Psoas muscle (tissue), 8 donors: ENCODE data around the gene TEX51. TPM values are rescaled to one million over a fixed set of nuclear protein-coding genes. Genes with fewer than 3 reads are reported as not detected.

Experiments used
- ATAC-seq, 4 donors: fragments of 200-7000 bp; cut with Tn5 transposase; one replicate each; pipeline ENCODE4 v1.9.1; 2020; ENCODE audit warnings: moderate library complexity in 3 of 4, mild to moderate bottlenecking in 2 of 4
- DNase-seq, 2 donors: peaks; one replicate each; pipeline ENCODE4 v3.0.0-alpha.2; 2020
- H3K27ac ChIP-seq: fragments of 200-600 bp; one replicate; pipeline ENCODE4 v1.8.0; 2022
- H3K27me3 ChIP-seq, 3 donors: fragments of 200-600 bp in 1 of 3; one replicate each; pipeline versions ENCODE4 v1.6.1 to v1.8.0; 2013 to 2022; ENCODE audit warnings: low read length in 2 of 3, mild to moderate bottlenecking in 2 of 3, moderate library complexity in 1 of 3; ENCODE audit not compliant: insufficient read depth in 3 of 3
- H3K36me3 ChIP-seq, 2 donors: fragments of 200-600 bp in 1 of 2; one replicate each; pipeline versions ENCODE4 v1.6.1 to v1.8.0; 2013 to 2022; ENCODE audit warnings: low read depth in 1 of 2, mild to moderate bottlenecking in 1 of 2, moderate library complexity in 1 of 2; ENCODE audit not compliant: insufficient read depth in 1 of 2
- H3K4me1 ChIP-seq: fragments of 200-600 bp; one replicate; pipeline ENCODE4 v1.8.0; 2022
- H3K4me3 ChIP-seq: fragments of 200-600 bp; one replicate; pipeline ENCODE4 v1.8.0; 2022; ENCODE audit warnings: mild to moderate bottlenecking
- H3K9me3 ChIP-seq: fragments of 200-600 bp; one replicate; pipeline ENCODE4 v1.8.0; 2022
- WGBS, 3 donors: extraction: QIAGEN DNeasy Blood & Tissue Kit; methylation state at CpG; one replicate each; pipeline versions ENCODE4 v1.1.6 to v1.1.7; 2013; 5-methylcytosine and 5-hydroxymethylcytosine counted together
- intact Hi-C, 2 donors: fragments of 100-400 bp; cut with DNase I; formaldehyde crosslinking; loops; one replicate each; pipeline versions ENCODE4 v1.11.0 to v1.14.2; 2022
- polyA plus RNA-seq, 3 donors: library from polyadenylated mRNA; stranded (reverse); fragments of 200-250 nt; gene quantifications; one replicate each; pipeline ENCODE4 v1.2.3, GENCODE V29; 2013
- total RNA-seq, 4 donors: library from RNA; stranded (reverse); fragmentation: NEBNext Ultra II Directional in 2 of 4; extraction: Animal tissue kit (Norgen Biotek cat#: 25700) in 2 of 4; gene quantifications; one replicate each; pipeline versions ENCODE4 v1.2.1 to v1.2.4, GENCODE V29; 2021 to 2023
- TF ChIP-seq, protein P1 (sequence below): fragments of 200-600 bp; IDR thresholded peaks from one replicate; pipeline ENCODE4 v1.8.0; 2022; ENCODE audit warnings: antibody characterized with exemption
- donor health status: healthy with polysubstance abuse.
- donor health status: DM: no; HTN: no; CAD: no; lungs with moderate emphysema.
- donor health status: Bipolar disorder and iron deficiency.
- donor health status: healthy.
- donor health status: DM: yes; HTN: yes; CAD: no.
- donor health status: DM: no; HTN: no; CAD: no.
- donor health status: DM: no; HTN: no; CAD: no.
- donor health status: DM: yes; HTN: yes; CAD: no.

Gene TEX51
- total and polyA plus RNA-seq, 7 donors, result not detected

DNA sequence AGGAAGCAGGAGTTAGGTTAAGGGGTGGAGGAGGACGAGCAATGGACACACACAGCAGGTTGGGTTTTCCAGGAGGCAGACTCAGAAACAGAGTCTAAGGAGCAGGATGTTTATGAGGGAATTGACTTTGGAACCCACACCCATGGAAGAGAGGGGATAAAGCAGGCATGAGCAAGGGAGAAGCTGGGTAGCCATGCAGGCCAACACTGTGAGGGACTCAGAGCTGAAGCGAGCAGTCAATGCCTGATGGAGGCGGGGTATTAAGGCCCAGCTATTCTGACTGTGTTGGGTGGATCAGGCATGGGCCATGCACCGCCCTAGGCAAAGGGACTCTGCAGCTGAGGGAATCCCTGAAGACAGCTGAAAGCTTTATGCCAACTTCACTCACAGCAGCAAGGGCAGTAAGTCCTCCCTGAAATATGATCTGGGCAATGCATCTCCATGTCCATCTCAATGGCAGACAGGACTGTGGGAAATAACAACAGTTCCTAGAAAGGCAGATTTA is 37.6 kb downstream of the TEX51 start:
- TF ChIP-seq, protein P1, sequence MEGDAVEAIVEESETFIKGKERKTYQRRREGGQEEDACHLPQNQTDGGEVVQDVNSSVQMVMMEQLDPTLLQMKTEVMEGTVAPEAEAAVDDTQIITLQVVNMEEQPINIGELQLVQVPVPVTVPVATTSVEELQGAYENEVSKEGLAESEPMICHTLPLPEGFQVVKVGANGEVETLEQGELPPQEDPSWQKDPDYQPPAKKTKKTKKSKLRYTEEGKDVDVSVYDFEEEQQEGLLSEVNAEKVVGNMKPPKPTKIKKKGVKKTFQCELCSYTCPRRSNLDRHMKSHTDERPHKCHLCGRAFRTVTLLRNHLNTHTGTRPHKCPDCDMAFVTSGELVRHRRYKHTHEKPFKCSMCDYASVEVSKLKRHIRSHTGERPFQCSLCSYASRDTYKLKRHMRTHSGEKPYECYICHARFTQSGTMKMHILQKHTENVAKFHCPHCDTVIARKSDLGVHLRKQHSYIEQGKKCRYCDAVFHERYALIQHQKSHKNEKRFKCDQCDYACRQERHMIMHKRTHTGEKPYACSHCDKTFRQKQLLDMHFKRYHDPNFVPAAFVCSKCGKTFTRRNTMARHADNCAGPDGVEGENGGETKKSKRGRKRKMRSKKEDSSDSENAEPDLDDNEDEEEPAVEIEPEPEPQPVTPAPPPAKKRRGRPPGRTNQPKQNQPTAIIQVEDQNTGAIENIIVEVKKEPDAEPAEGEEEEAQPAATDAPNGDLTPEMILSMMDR, result no peak

DNA sequence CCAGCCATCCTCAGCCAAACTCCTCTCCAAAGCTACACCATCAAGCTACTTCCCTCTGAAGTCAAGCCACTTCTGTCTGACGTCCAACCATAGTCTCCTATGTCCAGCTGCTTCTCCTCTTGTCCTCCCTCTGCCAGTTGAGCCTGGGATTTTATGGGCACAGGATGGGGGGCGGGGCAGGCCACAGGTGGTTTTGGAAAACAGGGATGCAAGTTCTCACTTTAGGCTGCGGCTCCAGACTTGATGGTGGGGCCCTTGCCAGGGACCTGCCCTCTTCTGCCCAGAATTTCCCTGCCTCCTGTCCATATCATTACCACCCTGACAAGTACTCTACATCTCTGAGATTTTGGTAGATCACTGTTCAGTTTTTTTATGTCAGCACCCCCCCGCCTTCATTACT is 41.6 kb downstream of the TEX51 start:
- H3K4me3 ChIP-seq, result no peak overlapping the region
- DNase-seq, result no peak
- 77 to 84% (median 78%) methylated on average over 4 of the region's 4 CpGs for WGBS, 3 donors
- TF ChIP-seq, protein P1, result no peak
- peaks cover 0 to 2% (median 0%) of the 10 kb centered on the region in 3 donors for H3K27me3 ChIP-seq
- ATAC-seq, result no peak
- no peaks in the 10 kb centered on the region for H3K4me1 ChIP-seq
- intact Hi-C loops, result no loop called here
- no peaks in the 10 kb centered on the region for H3K36me3 ChIP-seq
- H3K9me3 ChIP-seq, result no peaks in the 10 kb centered on the region
- no peak overlapping the region for H3K27ac ChIP-seq

More for the DNA sequence above, 37.6 kb downstream of the TEX51 start:
- intact Hi-C loops, result no loop called here
- DNase-seq (no peak), ATAC-seq (no peak)
- Histone ChIP-seq H3K36me3 (no peaks in the 10 kb centered on the region), H3K27me3 (peaks cover 0 to 10% (median 2%) of the 10 kb centered on the region in 3 donors), H3K4me3 (no peak overlapping the region), H3K9me3 (no peaks in the 10 kb centered on the region), H3K27ac (no peak overlapping the region), H3K4me1 (no peaks in the 10 kb centered on the region)
- 83 to 87% (median 86%) methylated on average over 4 of the region's 4 CpGs for WGBS, 3 donors

DNA sequence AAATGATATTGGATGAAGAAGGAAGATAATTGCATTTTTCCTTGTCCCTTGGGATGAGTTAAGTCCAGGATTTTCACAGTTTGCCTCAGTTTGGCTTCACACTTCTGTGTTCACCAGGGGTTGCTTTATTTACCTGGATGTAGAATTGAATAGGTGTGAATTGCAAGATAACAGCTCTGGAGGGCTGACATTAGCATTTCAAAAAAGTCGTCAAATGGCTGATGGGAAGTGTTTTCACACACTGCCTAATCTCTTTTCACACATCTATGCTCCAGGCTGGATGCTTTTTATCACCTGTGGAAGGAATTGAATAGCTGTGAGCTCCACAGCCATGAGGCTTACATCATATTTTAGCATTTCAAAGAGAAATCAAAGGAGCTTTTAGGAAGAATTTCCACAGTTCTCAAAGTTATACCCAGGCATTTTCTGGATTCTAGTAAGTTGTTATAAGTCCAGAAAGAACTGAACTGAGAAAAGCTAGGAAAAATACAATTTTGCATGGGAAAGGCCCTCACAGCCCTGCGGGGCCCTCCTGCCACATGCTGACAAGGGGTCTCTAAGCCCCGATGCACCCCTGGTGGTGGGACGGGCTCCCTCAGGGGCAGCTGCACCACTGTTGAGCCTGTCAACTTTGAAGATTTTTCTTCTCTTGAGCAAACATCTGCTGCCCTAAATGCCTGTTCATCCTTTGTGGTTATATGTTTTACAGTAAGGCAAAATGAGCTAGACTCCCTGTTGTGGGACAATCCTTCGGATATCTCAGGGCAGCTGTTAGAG is 43.9 kb downstream of the TEX51 start:
- no peak for DNase-seq
- H3K4me1 ChIP-seq, result no peaks in the 10 kb centered on the region
- ATAC-seq, result no peak
- WGBS, 3 donors, result 37 to 44% (median 40%) methylated on average over 5 of the region's 5 CpGs
- no peak overlapping the region for H3K27ac ChIP-seq
- intact Hi-C loops, result no loop called here
- peaks cover 0 to 2% (median 0%) of the 10 kb centered on the region in 3 donors for H3K27me3 ChIP-seq
- H3K4me3 ChIP-seq, result no peak overlapping the region
- TF ChIP-seq, protein P1, result no peak
- no peaks in the 10 kb centered on the region for H3K36me3 ChIP-seq
- H3K9me3 ChIP-seq, result no peaks in the 10 kb centered on the region

DNA sequence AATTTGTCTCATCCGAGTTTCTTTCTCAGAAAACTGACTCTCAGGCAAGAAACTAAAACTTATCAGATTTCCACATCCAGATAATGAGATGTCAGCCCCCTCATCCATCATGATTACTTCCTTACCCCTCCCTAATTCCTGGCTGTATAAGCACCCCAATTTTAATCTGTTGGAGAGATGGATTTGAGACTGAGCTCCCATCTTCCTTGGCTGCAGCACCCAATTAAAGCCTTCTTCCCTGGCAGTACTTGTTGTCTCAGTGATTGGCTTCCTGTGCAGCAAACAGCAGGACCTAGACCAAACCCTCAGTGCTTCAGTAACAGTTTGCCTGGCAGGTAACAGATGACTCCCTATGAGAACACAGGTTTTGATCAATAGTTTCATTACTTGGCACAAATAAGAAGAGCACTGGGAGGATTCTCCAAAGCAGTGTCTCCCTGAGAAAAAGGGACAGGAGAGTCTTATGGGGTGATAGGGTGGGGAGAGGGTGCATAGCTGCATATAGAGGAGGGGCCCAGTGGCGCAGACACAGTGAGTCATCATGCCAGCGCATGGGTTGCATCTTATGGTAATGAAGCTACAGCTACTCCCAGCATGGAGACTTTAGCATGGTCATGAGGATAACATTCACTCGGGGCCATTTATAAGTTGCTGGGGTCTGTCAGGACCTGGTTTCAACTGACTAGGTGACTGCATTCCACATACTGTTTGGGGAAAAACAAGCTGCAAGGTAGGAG is 45.1 kb downstream of the TEX51 start:
- Histone ChIP-seq H3K4me1 (no peaks in the 10 kb centered on the region), H3K27ac (no peak overlapping the region), H3K9me3 (no peaks in the 10 kb centered on the region), H3K36me3 (no peaks in the 10 kb centered on the region), H3K4me3 (no peak overlapping the region), H3K27me3 (peaks cover 0 to 3% (median 0%) of the 10 kb centered on the region in 3 donors)
- 83 to 96% (median 94%) methylated on average over 4 of the region's 4 CpGs for WGBS, 3 donors
- DNase-seq, result no peak
- TF ChIP-seq, protein P1, result no peak
- intact Hi-C loops, result no loop called here
- ATAC-seq, result no peak
